SK-N-SH treated with all-trans-retinoic acid at 6 μM for 48 hours (cell line): ENCODE data around the gene PPP1R7.

ENCODE experiments used
- ARNTL ChIP-seq: fragments of 450-650 bp; formaldehyde crosslinking; IDR thresholded peaks from 2 replicates; pipeline ENCODE4 v1.5.0; 2020; ENCODE audit warnings: low read depth, mild to moderate bottlenecking, moderate library complexity, borderline replicate concordance
- CREB5 ChIP-seq: fragments of 250-450 bp; sonication (Bioruptor Pico); IDR thresholded peaks from 2 replicates; pipeline ENCODE4 v1.5.1; 2020; ENCODE audit warnings: low read depth, mild to moderate bottlenecking, moderate library complexity
- CSDC2 ChIP-seq: fragments of 250-450 bp; sonication (Bioruptor Pico); IDR thresholded peaks from 2 replicates; pipeline ENCODE4 v1.5.0; 2020; ENCODE audit warnings: mild to moderate bottlenecking, moderate library complexity
- ISL1 ChIP-seq: fragments of 250-450 bp; sonication (Bioruptor Pico); IDR thresholded peaks from 2 replicates; pipeline ENCODE4 v2.1.2; 2022; ENCODE audit warnings: mild to moderate bottlenecking, moderate library complexity
- PATZ1 ChIP-seq: fragments of 250-450 bp; sonication (Bioruptor Pico); IDR thresholded peaks from 2 replicates; pipeline ENCODE4 v1.8.0; 2020; ENCODE audit warnings: mild to moderate bottlenecking, moderate library complexity, borderline replicate concordance
- POU6F1 ChIP-seq: fragments of 250-450 bp; sonication (Bioruptor Pico); IDR thresholded peaks from 2 replicates; pipeline ENCODE4 v1.8.0; 2021; ENCODE audit warnings: low read depth, mild to moderate bottlenecking, moderate library complexity, borderline replicate concordance
- TCF4 ChIP-seq: fragments of 250-450 bp; sonication (Bioruptor Pico); IDR thresholded peaks from 2 replicates; pipeline ENCODE4 v1.8.0; 2021; ENCODE audit warnings: mild to moderate bottlenecking, moderate library complexity, borderline replicate concordance
- TSHZ2 ChIP-seq: fragments of 250-450 bp; sonication (Bioruptor Pico); IDR thresholded peaks from 2 replicates; pipeline ENCODE4 v1.5.0; 2020; ENCODE audit warnings: mild to moderate bottlenecking, moderate library complexity
- ZFP3 ChIP-seq: fragments of 250-450 bp; sonication (Bioruptor Pico); IDR thresholded peaks from 2 replicates; pipeline ENCODE4 v1.5.0; 2020; ENCODE audit warnings: mild to moderate bottlenecking, moderate library complexity
- ZFP30 ChIP-seq: fragments of 450-650 bp; formaldehyde crosslinking; IDR thresholded peaks from 2 replicates; pipeline ENCODE4 v1.5.0; 2022; ENCODE audit warnings: mild to moderate bottlenecking, moderate library complexity

- no peak for TF ChIP-seq ZFP30 (CRISPR knock-in tag)
- TF ChIP-seq ISL1 (CRISPR knock-in tag) = no peak
- TF ChIP-seq POU6F1 (CRISPR knock-in tag) = no peak
- no peak for TF ChIP-seq ZFP3 (CRISPR knock-in tag)
- no peak for TF ChIP-seq TCF4 (CRISPR knock-in tag)
- no peak for TF ChIP-seq PATZ1
- TF ChIP-seq CREB5 (CRISPR knock-in tag) = no peak
- TF ChIP-seq TSHZ2 = no peak
- TF ChIP-seq CSDC2 = no peak
- no peak for TF ChIP-seq ARNTL
Observed at GRCh38 chr2:241227594-241227993, 77.3 kb downstream of the PPP1R7 start.
